ENCODE measurements around the gene PTGFR. TPM values are rescaled to one million over a fixed set of nuclear protein-coding genes. Genes with fewer than 3 reads are reported as not detected.

The PTGFR gene
- total and polyA plus RNA-seq, 2 of the 4 experiments (the other 2 are of a cell fraction), result 1.7 to 5.4 TPM

GRCh38 chr1:78468521-78468920, 22.3 kb upstream of the PTGFR start:
- ATAC-seq (ENCODE audit: low read depth) (no peak), DNase-seq (no peak)
- no peak overlapping the region for H3K4ac ChIP-seq (ENCODE audit: low read depth, low read length)
- H3K23ac ChIP-seq (ENCODE audit: low read depth, low read length), result no peak overlapping the region
- no peak overlapping the region for H3K56ac ChIP-seq (ENCODE audit: extremely low read depth, insufficient read depth, low read length)
- H4K8ac ChIP-seq (ENCODE audit: low read depth in 2 of 2, low read length in 2 of 2), result no peak overlapping the region
- no peak overlapping the region for H3K4me3 ChIP-seq (ENCODE audit: insufficient read depth, low read depth, low read length)
- TF ChIP-seq NFE2L2 (IDR thresholded peaks at IDR 0.05; ENCODE audit: low read depth, low read length), result no peak
- TF ChIP-seq RFX5 (IDR thresholded peaks at IDR 0.05; ENCODE audit: low read depth, low read length), result no peak
- no peak for TF ChIP-seq MAFK (IDR thresholded peaks at IDR 0.05; ENCODE audit: low read depth, low read length)
- no peak for TF ChIP-seq CEBPB (IDR thresholded peaks at IDR 0.05; ENCODE audit: low read depth, low read length)
- TF ChIP-seq, protein P1, sequence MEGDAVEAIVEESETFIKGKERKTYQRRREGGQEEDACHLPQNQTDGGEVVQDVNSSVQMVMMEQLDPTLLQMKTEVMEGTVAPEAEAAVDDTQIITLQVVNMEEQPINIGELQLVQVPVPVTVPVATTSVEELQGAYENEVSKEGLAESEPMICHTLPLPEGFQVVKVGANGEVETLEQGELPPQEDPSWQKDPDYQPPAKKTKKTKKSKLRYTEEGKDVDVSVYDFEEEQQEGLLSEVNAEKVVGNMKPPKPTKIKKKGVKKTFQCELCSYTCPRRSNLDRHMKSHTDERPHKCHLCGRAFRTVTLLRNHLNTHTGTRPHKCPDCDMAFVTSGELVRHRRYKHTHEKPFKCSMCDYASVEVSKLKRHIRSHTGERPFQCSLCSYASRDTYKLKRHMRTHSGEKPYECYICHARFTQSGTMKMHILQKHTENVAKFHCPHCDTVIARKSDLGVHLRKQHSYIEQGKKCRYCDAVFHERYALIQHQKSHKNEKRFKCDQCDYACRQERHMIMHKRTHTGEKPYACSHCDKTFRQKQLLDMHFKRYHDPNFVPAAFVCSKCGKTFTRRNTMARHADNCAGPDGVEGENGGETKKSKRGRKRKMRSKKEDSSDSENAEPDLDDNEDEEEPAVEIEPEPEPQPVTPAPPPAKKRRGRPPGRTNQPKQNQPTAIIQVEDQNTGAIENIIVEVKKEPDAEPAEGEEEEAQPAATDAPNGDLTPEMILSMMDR (conservative IDR thresholded peaks at IDR 0.05; ENCODE audit: low read depth, low read length), result no peak
- TF ChIP-seq BHLHE40 (IDR thresholded peaks at IDR 0.05; ENCODE audit: low read depth, low read length), result no peak
- TF ChIP-seq, protein P2, sequence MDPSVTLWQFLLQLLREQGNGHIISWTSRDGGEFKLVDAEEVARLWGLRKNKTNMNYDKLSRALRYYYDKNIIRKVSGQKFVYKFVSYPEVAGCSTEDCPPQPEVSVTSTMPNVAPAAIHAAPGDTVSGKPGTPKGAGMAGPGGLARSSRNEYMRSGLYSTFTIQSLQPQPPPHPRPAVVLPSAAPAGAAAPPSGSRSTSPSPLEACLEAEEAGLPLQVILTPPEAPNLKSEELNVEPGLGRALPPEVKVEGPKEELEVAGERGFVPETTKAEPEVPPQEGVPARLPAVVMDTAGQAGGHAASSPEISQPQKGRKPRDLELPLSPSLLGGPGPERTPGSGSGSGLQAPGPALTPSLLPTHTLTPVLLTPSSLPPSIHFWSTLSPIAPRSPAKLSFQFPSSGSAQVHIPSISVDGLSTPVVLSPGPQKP (IDR thresholded peaks at IDR 0.05; ENCODE audit: borderline replicate concordance, low read depth, low read length), result no peak
- TF ChIP-seq MAZ (IDR thresholded peaks at IDR 0.05; ENCODE audit: borderline replicate concordance, low read depth, low read length), result no peak
- no peak for TF ChIP-seq SMC3 (IDR thresholded peaks at IDR 0.05; ENCODE audit: low read depth, low read length)
- TF ChIP-seq RCOR1 (IDR thresholded peaks at IDR 0.05; ENCODE audit: insufficient replicate concordance, low read length), result no peak
- no peak for TF ChIP-seq USF2 (IDR thresholded peaks at IDR 0.05; ENCODE audit: low read depth, low read length)
- no peak for TF ChIP-seq CHD1 (IDR thresholded peaks at IDR 0.05; ENCODE audit: low read depth, low read length)
- H2AK5ac ChIP-seq (ENCODE audit: low read depth, low read length), result no peak overlapping the region
- intact Hi-C loops (cut with micrococcal nuclease) (no loop called here), in situ Hi-C loops (cut with MboI; ENCODE audit: low sequenced_read_pairs) (no loop called here), dilution Hi-C loops (cut with HindIII; ENCODE audit: low sequenced_read_pairs, unreplicated experiment) (no loop called here)
- no peak overlapping the region for H2BK15ac ChIP-seq (ENCODE audit: low read depth, low read length)
- no peaks in the 10 kb centered on the region for H3K9me1 ChIP-seq (ENCODE audit: insufficient read depth, low read length)
- H2AK9ac ChIP-seq (replicated peaks; ENCODE audit: low read depth, low read length, poor library complexity), result no peak overlapping the region
- H2BK5ac ChIP-seq (ENCODE audit: low read depth, low read length, poor library complexity, severe bottlenecking), result no peak overlapping the region
- no peaks in the 10 kb centered on the region for H3K79me1 ChIP-seq (ENCODE audit: low read depth in 1 of 2, low read length in 2 of 2)
- peaks cover 4% of the 10 kb centered on the region; the same call in 1 of the 2 replicates for H3K4me1 ChIP-seq (ENCODE audit: control insufficient read depth, insufficient read depth, low read length)
- no peaks in the 10 kb centered on the region for H4K20me1 ChIP-seq (ENCODE audit: insufficient read depth, low read length)
- H2BK120ac ChIP-seq (ENCODE audit: low read depth, low read length), result no peak overlapping the region
- no peak overlapping the region for H4K91ac ChIP-seq (ENCODE audit: insufficient read depth, low read depth, low read length)
- H3K9me3 ChIP-seq (ENCODE audit: control insufficient read depth, insufficient read depth, low read length), result no peaks in the 10 kb centered on the region
- ChIA-PET POLR2A (ENCODE audit: unreplicated experiment) (no interaction called here), CTCF (interaction anchor here (0.7 kb wide), 1 partner anchor 190 kb away, joined by 3 read pairs; no protein-coding TSS in a partner anchor)
- no peak overlapping the region for H3K27ac ChIP-seq (ENCODE audit: insufficient read depth, low read length)
- no peaks in the 10 kb centered on the region for H3K27me3 ChIP-seq (ENCODE audit: control insufficient read depth, insufficient read depth, low read length)
- no peak overlapping the region for H3K18ac ChIP-seq (ENCODE audit: low read depth, low read length)
- H3K4me2 ChIP-seq (ENCODE audit: low read depth, low read length), result no peak overlapping the region
- H3K14ac ChIP-seq (replicated peaks; ENCODE audit: low read depth, low read length), result no peak overlapping the region
- BruUV-seq (replicated peaks), result no TSS peak
- no peaks in the 10 kb centered on the region for H3K36me3 ChIP-seq (ENCODE audit: control insufficient read depth, insufficient read depth, low read length)
- no peak overlapping the region for H4K5ac ChIP-seq (ENCODE audit: low read depth, low read length)
- no CpG with 5 or more reads among the region's 1 CpG for WGBS, 2 experiments (ENCODE audit: extremely low coverage in 2 of 2, insufficient read length in 1 of 2)
- no peak overlapping the region for H2AFZ ChIP-seq (replicated peaks; ENCODE audit: low read length, poor library complexity)
- H2BK20ac ChIP-seq (ENCODE audit: low read depth, low read length), result no peak overlapping the region
- no peak overlapping the region for H3K9ac ChIP-seq (ENCODE audit: low read depth, low read length)

Data from IMR-90 (cell line).